GM13977 (cell line): ENCODE results near the gene TRIM38.
"Not testable (repeated sequence)": the region's sequence is repeated elsewhere in the genome, so short reads cannot be mapped to it uniquely, and the experiment has no call there.

ENCODE experiments used
- DNase-seq: peaks from one replicate; pipeline ENCODE4 v3.0.0; 2012; ENCODE audit warnings: low spot score
- in situ Hi-C: fragments of 300-500 bp; cut with MboI; formaldehyde crosslinking; loops from one replicate; pipeline ENCODE4 v1.12.0; 2022; ENCODE audit warnings: low sequenced_read_pairs, low pct_unique_long_range_greater_than_20kb, mixed read lengths, inconsistent platforms; ENCODE audit not compliant: unreplicated experiment
- TF ChIP-seq, protein P1 (sequence below): IDR thresholded peaks from 2 replicates; pipeline ENCODE4 v1.5.1; 2012; ENCODE audit warnings: mild to moderate bottlenecking, control low read depth; ENCODE audit not compliant: insufficient read depth; ENCODE audit errors: extremely low read depth, missing control alignments

Gene TRIM38

DNA sequence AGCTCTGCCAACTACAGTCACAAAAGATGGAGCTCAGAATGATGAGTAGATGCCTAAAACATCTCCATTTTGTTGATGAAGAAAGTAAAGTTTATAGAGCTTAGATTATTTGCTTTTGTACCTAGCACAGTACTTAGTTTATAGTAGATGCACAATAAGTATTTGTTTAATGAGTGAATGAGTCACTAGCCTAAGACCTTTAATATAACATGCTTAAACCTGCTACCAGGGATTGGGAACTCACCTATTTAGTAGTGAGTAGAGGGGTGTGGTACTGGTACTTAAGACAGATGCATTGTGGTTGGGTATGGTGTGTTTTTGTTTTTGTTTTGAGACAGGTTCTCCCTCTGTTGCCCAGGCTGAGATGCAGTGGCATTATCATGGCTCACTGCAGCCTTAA lies 35.8 kb downstream of the TRIM38 start:
- no peak for DNase-seq
- in situ Hi-C loops = no loop called here
- TF ChIP-seq, protein P1, sequence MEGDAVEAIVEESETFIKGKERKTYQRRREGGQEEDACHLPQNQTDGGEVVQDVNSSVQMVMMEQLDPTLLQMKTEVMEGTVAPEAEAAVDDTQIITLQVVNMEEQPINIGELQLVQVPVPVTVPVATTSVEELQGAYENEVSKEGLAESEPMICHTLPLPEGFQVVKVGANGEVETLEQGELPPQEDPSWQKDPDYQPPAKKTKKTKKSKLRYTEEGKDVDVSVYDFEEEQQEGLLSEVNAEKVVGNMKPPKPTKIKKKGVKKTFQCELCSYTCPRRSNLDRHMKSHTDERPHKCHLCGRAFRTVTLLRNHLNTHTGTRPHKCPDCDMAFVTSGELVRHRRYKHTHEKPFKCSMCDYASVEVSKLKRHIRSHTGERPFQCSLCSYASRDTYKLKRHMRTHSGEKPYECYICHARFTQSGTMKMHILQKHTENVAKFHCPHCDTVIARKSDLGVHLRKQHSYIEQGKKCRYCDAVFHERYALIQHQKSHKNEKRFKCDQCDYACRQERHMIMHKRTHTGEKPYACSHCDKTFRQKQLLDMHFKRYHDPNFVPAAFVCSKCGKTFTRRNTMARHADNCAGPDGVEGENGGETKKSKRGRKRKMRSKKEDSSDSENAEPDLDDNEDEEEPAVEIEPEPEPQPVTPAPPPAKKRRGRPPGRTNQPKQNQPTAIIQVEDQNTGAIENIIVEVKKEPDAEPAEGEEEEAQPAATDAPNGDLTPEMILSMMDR = no peak

GRCh38 chr6:25999225-25999624 lies 36.6 kb downstream of the TRIM38 start:
- in situ Hi-C loops, DNase-seq: not testable (repeated sequence)

DNA sequence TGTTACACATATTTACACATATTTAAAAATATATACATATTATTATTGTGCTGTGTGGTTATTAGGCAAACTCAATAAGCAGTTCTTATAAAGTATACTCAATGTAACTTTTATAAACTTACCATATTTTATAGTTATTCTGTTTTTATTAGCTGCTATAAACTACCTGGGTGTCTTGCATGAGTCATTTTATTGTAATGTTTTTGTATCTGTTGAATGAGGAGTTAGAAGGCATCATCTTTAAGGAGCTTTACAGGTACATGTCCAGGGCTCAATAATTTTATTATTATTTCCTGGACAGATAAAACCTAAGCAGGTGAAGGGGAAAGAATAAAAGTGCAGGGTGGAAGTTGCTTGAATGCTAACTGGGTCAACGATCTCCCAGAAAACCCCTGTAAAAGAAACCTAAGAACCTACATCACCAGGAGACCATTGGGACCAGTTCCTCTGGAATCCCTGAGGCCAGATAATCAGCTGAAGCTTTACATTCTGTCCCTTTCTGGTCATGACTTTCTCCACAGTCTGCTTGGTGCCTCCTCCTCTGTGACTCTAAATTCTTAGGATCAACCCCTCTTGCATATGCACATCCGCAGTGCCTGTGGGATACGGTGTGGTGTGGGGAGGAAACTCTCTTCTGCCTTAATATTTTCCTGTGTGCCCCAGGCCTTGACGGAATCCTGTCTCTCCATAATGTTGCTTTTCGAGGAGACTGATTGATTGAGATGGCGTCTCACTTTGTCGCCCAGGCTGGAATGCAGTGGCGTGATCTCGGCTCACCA lies 38.0 kb downstream of the TRIM38 start:
- TF ChIP-seq, protein P1 = no peak
- in situ Hi-C loops = no loop called here
- DNase-seq = no peak

GRCh38 chr6:26003102-26003694 lies 40.6 kb downstream of the TRIM38 start:
- in situ Hi-C loops = no loop called here
- TF ChIP-seq, protein P1 = peak; percentile 75
- peak; percentile 42 for DNase-seq

- TF ChIP-seq, protein P1 = no peak
- in situ Hi-C loops = no loop called here
- DNase-seq = no peak
Observed at GRCh38 chr6:26006086-26006939, 43.7 kb downstream of the TRIM38 start.

DNA sequence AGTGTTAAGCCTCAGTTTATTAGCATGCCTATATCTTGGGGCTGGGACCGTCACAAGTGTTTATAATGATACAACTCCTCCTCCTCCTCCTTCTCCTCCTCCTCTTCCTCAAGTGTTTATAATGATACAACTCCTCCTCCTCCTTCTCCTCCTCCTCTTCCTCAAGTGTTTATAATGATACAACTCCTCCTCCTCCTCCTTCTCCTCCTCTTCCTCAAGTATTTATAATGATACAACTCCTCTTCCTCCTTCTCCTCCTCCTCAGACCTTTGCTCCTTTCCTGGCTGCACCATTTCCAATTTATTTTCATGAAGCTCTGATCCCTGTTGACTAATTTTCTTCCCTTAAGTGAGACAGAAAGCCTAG lies 44.3 kb downstream of the TRIM38 start:
- DNase-seq, in situ Hi-C loops: not testable (repeated sequence)

GRCh38 chr6:26008470-26008869 lies 45.9 kb downstream of the TRIM38 start:
- in situ Hi-C loops = no loop called here
- TF ChIP-seq, protein P1 = no peak
- no peak for DNase-seq
